DMS 273 (cell line): ENCODE results near the gene OR8G5.
"Not testable (repeated sequence)": the region's sequence is repeated elsewhere in the genome, so short reads cannot be mapped to it uniquely, and the experiment has no call there.

Experiments
- DNase-seq: peaks from one replicate; lab custom pipeline; 2025; ENCODE audit not compliant: unreplicated experiment; lab: John Stamatoyannopoulos, UW

Gene OR8G5, protein sequence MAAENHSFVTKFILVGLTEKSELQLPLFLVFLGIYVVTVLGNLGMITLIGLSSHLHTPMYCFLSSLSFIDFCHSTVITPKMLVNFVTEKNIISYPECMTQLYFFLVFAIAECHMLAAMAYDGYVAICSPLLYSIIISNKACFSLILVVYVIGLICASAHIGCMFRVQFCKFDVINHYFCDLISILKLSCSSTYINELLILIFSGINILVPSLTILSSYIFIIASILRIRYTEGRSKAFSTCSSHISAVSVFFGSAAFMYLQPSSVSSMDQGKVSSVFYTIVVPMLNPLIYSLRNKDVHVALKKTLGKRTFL

DNA sequence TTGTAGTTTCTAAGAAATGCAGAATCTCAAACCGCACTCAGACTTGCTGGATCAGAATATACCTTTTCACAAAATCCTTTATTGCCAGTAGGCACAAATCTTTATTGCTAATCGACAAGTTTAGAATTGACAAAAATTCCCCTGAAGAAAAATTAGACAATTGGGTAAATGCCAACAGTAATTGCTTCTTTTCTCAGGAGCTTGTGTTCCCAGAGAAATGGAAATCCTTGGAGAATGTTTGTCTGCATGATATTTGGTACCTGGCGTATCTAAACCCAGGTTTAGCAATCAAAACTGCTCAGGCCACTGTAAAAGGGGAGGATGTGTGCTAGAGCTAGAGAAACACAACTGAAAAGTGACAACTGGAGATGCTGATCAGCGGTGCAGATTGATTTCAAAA is at the start of gene OR8G5:
Gene OR8G5, plus strand, starts transcription at position 301 of the 400 bp plus-strand sequence. CDS start 8,556 bp downstream, outside the sequence.
- DNase-seq, result no peak

- no peak for DNase-seq
Observed at GRCh38 chr11:124207102-124207792, 48.9 kb upstream of the OR8G5 start.

DNA sequence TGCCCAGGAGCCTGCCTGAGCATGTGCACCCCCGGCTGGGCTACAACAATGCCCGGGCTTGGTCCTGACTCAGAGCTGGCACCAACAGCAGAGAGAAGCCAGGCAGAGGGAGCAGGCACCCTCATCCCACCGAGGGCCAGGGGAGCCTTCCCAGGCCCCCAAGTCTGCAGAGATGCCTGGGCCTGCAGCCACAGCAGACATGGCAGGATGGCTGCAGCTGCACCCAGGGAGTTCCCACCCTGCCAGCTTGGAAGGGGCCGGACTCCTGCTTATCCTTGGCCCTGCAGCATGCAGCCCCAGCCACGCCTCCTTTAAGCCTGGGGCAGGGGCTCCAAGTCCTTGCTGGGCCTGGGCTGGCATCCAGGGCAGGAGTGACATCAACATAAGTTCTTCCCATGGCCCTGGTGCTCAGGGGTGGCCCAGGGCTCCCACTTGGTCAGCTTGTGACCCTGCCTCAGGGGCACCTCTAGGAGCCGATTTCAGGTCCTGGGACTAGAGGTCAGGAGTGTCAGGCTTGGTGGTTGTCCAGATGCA is 46.3 kb upstream of the OR8G5 start:
- no peak for DNase-seq

- no peak for DNase-seq
Observed at GRCh38 chr11:124210421-124210820, 45.8 kb upstream of the OR8G5 start.

DNA sequence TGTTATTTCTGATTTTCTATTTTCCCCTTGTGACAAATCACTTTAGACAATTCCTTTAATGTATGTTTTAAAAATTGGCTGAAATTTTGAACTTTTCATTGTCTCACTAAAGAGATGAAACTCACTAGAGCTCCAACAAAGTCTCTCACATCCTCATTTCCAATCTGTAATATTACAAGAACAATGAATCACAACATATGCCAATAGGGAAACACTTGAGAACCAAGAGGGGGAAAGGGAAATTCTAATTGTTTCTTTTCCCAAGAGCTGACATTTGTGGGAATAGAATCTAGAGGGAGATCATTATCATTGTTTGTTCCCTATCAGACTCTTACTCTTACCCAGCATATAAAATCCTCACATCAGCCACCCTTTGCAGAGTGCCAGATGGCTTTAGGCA is 44.9 kb upstream of the OR8G5 start:
- DNase-seq, result no peak

- no peak for DNase-seq
Observed at GRCh38 chr11:124214027-124214426, 42.1 kb upstream of the OR8G5 start.

DNA sequence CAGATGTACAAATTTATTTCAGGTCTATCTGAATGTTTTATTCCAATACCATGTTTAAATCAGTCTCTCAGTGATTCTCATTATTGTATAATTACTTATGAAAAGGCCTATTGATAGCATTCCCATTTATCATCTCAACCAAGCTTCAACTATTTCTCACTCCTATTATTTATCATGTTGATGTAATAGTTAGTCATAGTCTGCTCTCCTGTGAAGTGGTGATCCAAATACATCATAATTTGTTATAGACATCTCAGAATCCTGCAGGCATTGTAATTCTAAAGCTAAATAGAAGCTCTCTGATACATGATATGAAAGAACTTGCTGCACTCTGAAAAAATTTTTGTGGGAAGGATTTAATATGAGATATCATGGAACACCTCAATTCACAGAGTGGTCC is 37.0 kb upstream of the OR8G5 start:
- DNase-seq, result no peak

- DNase-seq, result no peak
Observed at GRCh38 chr11:124222407-124222806, 33.8 kb upstream of the OR8G5 start.

- not testable (repeated sequence) for DNase-seq
Observed at GRCh38 chr11:124224618-124225423, 31.4 kb upstream of the OR8G5 start.

GRCh38 chr11:124225471-124225870 is 30.7 kb upstream of the OR8G5 start:
- DNase-seq, result no peak

- DNase-seq, result no peak
Observed at GRCh38 chr11:124233376-124233775, 22.8 kb upstream of the OR8G5 start.

DNA sequence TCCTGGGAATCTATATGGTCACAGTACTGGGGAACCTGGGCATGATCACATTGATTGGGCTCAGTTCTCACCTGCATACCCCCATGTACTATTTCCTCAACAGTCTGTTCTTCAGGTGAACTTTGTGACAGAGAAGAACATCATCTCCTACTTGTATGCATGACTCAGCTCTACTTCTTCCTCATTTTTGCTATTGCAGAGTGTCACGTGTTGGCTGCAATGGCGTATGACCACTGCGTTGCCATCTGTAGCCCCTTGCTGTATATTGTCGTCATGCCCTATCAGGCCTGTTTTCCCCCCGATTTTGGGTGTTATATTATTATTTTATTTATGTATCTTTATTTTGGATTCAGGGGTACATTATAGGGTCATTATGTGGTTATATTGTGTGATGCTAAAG is 17.7 kb upstream of the OR8G5 start:
- DNase-seq, result no peak

- no peak for DNase-seq
Observed at GRCh38 chr11:124240621-124241397, 15.4 kb upstream of the OR8G5 start, which contains the start of gene OR8G1. TSS of gene OR8G1 (plus strand) at chr11:124241095. CDS start at chr11:124249676, 8,581 bp downstream.

- not testable (repeated sequence) for DNase-seq
Observed at GRCh38 chr11:124249869-124250268, 6.3 kb upstream of the OR8G5 start.

GRCh38 chr11:124265041-124265440 is 8.9 kb downstream of the OR8G5 start:
- DNase-seq, result not testable (repeated sequence)

GRCh38 chr11:124270886-124271285 is 14.7 kb downstream of the OR8G5 start:
- not testable (repeated sequence) for DNase-seq

GRCh38 chr11:124274000-124274399 is 17.8 kb downstream of the OR8G5 start:
- no peak for DNase-seq

DNA sequence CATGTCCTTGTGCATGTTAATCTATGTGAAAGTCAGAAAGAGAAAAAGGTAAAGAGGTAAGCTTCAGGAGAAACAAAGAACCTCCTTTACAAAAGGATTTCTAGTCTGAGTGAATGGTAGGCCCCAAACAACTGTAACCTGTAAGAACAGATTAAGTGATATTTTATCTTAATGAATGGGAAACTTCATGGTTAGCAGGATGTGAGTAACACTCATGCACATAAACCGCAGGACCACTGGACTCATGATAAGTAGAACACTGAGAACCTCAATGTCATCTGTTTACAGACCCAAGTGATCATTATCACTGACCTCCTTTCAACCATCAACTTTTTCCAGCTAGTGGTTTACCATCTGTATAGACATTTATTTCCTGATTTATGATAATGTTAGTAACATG is 19.9 kb downstream of the OR8G5 start:
- no peak for DNase-seq

GRCh38 chr11:124277207-124277606 is 21.0 kb downstream of the OR8G5 start:
- no peak for DNase-seq

- DNase-seq, result peak; percentile 2
Observed at GRCh38 chr11:124277804-124278203, 21.6 kb downstream of the OR8G5 start.

GRCh38 chr11:124278261-124278660 is 22.1 kb downstream of the OR8G5 start:
- no peak for DNase-seq
